DMS53 treated with DMSO at 0.1 percent for 48 hours (cell line): ENCODE measurements around the gene PLPP3.
A peak's percentile ranks its signal among the peaks of the same experiment; 100 is the strongest.

Source experiments
- DNase-seq: peaks from one replicate; lab custom pipeline; 2025; ENCODE audit not compliant: unreplicated experiment; lab: John Stamatoyannopoulos, UW

Gene PLPP3

GRCh38 chr1:56525489-56526041 is 53.8 kb downstream of the PLPP3 start:
- DNase-seq = peak; percentile 89

GRCh38 chr1:56524263-56524662 is 55.1 kb downstream of the PLPP3 start:
- DNase-seq = no peak

- DNase-seq = no peak
These were observed 56.7 kb downstream of the PLPP3 start for GRCh38 chr1:56522680-56523079.

- DNase-seq = no peak
These were observed 59.3 kb downstream of the PLPP3 start for GRCh38 chr1:56520016-56520601.

DNA sequence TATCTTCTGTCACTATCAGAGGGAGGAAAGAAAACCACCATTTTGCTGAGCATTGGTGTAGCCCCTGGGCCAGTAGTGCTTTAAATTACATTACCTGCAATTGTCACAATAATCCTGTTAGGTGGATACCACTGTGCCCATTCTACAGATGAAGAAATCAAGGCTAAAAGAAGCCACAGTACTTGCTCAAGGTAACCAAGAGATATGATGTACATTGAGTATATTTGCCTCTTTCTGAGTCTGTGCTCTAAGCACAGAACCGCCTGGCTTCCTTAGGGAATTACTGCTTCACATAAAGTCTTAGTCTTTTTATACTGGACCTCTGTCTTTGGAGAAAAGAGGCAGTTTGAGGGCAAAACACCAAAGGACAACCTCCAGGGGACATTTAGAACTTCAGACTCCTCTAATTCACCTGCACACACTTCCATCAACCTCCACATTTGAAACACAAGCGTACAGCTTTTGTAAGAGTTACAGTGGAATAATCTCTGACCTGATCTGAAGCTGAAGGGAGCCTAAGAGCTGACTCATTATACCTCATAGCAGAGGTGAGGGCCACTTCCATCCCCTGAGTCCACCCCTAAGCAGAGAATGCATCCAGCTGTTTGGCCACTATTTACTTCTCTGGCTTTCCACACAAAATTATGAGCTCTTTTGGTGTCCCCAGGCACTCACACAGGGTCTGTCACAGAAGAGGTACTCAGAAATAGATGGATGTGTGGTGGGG is 61.8 kb downstream of the PLPP3 start:
- DNase-seq = peak; percentile 58

- peak; percentile 99 for DNase-seq
These were observed 62.7 kb downstream of the PLPP3 start for GRCh38 chr1:56516539-56517252.

DNA sequence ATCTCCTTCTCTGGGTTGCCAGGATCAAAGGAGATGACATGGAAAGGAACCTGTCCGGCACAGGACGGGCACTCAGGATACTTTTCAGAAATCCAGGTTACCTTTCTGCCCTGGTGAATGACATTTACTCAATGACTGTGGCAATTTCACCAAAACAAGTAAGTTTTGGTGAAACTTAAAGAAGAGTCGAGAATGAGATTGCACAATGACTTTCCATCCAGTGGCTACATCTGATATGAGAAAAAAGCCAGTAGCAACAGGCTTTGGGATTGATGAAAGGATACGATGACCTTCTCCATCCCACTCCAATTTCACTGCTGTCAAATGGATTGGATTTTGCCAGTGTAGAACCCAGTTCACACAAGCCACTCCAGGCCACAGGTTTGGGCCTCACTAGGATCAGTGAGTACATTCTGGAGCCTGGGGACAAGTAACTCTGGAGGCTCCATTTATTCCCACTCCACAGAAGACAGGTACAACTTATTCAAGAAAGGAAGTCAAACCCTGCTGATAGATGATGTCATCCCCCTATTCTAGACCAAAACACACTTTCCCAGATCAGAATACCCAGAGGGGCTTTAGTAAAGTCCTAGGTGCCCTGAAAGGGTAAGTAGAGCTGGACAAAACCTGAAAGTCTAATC is 63.3 kb downstream of the PLPP3 start:
- no peak for DNase-seq

GRCh38 chr1:56512724-56513494 is 66.5 kb downstream of the PLPP3 start:
- no peak for DNase-seq

- no peak for DNase-seq
These were observed 67.6 kb downstream of the PLPP3 start for GRCh38 chr1:56511766-56512165.

DNA sequence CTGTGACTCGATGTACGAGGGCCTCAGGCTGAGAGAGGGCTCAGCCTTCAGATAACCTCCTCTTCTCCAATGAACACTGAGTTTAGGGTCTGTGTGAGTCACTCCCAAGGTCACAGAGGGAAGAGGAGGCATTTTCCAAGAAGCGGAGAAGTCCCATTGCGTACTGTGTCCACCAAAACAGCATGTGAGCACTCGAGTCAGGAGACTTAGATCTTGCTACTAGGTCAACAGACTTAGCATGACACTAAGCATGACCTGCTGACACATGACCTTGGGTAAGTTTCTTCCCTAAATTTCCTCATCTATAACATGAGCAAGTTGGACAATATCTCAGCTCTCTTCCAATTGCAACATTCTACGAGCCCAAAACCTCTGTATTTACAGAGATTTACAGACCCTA is 68.0 kb downstream of the PLPP3 start:
- no peak for DNase-seq

DNA sequence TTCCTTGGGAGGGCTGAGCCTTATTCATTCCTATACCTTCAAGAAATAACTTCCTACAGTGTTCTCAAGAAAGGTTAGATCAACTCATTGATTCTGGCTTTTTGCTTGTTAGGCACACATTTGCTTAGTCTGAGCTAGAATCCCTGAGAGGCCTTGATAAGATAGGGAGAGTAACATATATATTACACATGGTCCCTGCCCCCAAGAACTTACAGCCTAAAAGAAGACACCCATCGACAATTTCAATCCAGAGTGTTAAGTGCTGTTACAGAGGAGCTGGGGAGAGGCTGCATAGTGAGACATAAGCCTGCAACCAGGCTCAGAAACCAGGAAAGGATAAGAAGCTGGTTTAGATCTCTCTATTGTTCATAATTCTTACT is 68.7 kb downstream of the PLPP3 start:
- no peak for DNase-seq

GRCh38 chr1:56509713-56510641 is 69.4 kb downstream of the PLPP3 start:
- no peak for DNase-seq

- no peak for DNase-seq
These were observed 70.8 kb downstream of the PLPP3 start for GRCh38 chr1:56508523-56508983.

DNA sequence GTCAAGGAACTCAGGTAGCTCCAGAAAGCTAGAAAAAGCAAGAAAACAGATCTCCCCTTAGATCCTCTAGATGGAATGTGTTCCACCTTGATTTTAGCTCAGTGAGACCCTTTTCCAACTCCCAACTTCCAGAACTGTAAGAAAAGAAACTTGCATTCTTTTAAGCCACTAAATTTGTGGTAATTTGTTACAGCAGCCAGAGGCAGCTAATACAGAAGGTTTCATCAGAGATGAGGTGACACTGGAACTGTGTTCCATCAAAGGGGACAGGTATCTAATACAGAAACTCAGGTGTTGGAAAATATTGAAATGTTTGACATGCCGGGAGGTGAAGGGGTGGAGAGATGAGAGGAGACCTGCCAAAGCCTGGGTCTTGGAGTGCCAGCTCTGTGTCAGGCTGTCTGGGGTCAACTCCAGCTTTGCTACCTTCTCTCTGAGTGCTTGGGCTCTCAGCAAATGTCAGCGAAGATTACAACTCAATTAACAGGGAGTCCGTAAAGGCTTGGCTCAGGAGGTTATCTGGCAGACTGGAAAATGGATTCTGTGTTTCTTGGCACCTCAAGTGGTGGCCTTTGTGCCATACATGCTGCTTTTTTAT is 71.3 kb downstream of the PLPP3 start:
- DNase-seq = no peak

DNA sequence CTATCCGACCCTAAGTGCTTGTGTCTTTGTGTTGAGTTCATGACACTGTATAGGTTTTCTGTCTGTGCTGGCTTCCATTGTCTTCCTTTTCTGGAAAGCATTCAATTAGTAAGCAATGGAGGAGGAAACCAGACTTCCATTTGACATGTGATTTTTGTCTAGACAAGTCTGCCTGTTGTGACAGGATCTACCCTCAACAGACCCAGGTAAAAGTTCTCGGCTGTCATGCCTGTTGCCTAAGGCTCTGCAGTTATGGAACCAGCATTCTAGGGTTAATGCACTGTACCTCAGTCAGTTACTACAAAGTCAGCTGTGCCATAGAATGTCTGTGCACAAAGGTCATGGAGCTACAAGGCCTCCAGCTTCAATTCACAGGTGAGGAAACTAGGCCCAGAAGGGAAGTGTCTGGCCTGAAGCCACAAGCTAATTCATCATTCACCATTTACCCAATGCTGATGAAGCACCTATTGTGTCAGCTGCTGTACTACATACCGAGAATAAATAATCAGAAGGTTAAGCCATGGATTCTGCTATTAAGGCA is 72.3 kb downstream of the PLPP3 start:
- DNase-seq = no peak

GRCh38 chr1:56505792-56506743 is 73.3 kb downstream of the PLPP3 start:
- no peak for DNase-seq

DNA sequence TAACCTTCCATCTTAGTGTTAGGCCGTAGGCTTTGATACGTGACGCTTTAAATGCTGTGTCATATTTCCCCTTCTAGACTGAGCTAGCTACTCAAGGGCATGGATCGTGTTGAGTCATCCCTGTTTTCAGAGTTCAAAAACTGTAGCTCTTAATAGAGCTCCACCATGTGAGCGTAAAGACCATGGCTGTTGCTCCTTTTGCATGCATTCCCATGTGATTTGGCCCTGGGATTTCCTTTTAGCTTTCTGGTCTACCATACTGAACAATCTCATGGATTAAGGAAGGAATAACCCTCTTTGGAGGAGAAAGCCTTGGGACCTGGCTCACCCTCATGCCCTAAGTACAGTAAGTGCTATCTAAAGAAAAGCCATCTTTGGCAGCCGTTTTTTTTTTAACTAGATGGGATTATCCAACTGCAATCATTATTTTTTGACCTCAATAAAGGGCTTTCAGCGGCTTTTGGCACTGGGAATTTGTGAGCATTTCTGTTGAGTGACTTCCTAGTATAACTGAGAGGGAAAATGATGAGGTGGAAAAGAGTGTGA is 76.6 kb downstream of the PLPP3 start:
- DNase-seq = peak; percentile 44
